NCI-H2227 treated with DMSO at 0.1 percent for 48 hours (cell line): ENCODE results near the gene HOXD8.

Source experiments
- DNase-seq: peaks from one replicate; lab custom pipeline; 2025; lab: John Stamatoyannopoulos, UW

HOXD8 gene

DNA sequence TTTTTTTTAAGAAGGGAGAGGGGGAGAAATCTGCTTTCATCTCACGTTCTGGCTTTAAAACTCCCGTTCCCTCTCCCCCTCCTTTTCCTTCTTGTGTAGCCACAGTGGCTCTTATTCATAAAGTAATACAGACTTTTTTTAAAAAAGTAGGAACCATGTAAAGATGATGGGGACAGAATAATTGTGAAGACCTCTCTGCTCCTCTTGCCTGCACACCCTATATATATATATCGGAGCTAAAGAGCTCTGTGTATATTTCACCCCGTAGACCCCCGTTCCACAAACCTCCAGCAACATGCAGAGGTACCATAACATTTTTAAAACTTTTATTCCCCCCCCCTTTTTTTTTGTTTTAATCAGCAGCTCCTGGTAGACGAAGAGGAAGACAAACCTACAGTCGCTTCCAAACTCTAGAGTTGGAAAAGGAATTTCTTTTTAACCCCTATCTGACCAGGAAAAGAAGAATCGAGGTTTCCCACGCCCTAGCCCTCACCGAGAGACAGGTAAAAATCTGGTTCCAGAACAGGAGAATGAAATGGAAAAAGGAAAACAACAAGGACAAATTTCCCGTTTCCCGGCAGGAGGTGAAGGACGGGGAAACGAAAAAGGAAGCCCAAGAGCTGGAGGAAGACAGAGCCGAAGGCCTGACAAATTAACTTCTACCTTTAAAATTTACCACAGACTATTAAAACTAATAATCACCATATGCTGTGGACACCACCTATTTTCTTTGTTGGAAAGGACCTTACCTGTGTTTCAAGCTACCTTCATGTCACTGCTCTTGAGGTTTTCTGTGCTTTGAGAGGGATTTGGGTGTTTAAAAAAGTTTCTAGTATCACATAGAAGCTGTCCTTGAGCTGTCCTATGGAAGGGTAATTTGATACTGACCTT, 1.7 kb downstream of the HOXD8 start:
- no peak for DNase-seq

DNA sequence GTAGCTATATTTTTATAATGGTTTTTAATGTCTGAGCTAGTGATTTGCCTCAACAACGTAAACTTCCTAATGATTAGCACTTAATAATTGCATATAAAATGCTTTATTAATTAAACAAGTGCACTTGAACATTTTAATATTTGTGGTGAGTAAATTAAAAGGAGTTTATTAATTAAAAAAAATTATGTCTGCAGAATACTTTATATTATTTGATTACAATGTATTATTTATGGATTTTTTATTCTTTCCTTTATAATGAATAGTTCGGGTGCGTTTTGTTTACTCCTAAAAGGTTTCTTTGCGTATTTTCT, 2.3 kb downstream of the HOXD8 start:
- no peak for DNase-seq

DNA sequence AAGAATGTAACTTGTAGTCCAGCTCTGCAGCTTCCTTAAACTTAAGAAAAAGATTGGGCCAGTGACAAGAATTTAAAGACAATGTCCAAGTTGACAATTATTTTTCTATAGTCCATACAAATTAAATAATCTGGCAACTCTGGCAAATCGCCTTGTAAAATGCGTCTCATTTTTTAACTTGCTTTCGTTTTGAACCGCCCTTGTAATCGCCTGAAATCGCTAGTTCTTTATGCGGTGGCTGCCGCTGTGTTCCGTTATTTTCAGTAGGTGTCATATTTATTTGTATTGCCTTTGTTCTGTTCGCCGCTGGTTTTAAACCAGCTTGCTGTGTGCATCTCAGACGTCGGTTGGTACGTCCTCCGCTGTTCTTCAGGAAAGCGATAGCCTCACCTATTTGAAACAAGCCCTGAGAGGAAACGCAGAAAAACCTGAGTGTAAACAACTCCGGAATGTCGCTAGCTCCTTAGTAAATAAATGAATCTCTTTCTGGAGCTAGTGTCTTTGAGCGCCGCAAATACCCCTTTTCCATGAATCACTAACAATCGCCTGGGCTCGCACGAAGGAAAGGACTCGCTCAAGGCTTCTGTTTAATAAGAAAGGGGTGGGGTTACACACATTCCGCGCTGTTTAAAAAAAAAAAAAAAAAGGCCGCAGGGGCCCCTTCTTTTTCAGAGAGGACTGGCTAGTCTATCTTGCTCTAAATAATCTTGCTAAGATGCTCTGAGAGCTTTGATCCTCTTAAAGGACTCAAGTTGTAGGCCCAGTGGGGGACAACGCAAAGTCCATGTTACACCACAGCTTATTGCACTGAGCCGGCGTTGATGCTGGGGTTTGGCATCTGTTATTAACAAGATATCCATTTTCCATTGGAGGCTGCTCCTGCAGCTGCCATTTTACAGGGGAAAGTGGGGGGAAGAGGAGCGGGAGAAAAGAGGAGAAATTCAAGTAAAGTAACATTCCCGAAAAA, 3.0 kb downstream of the HOXD8 start:
- DNase-seq, result no peak

DNA sequence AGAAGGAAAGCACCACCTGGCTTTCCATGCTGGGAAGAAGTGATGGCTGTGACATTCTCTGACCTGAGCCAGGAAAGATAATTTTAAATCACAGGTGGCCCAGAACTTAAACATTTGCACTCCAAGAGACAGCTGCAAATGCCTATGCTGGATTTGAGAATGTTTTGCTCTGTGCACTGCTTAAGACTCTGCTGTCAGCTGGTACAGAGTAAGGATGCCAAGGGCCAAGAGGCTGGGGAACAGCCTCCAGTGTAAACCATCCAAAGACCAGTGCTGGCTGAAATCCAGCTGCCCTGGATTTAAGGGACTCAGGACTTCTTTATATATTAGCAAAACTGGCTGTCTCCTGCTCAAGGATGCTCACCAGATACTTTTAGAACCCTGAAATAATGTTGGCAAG, 3.9 kb downstream of the HOXD8 start:
- no peak for DNase-seq

DNA sequence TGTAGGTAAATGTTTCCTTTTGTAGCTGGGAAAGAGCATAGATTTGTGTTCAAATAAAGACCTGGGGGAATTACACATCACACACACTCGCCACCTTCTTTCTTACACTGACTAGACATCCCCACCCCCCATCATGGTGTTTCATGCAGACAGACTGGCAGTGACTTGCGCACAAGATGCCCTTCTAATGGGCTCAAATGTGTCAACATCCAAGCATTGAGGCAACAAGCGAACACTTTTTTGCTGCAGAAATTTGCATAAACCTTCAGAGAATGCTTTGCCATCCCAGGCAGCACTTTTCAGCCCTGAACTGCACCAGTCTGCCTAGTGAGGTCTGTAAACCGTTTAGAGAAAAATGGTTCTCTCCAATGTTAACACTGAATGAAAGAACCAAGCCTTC, 4.5 kb downstream of the HOXD8 start:
- no peak for DNase-seq

DNA sequence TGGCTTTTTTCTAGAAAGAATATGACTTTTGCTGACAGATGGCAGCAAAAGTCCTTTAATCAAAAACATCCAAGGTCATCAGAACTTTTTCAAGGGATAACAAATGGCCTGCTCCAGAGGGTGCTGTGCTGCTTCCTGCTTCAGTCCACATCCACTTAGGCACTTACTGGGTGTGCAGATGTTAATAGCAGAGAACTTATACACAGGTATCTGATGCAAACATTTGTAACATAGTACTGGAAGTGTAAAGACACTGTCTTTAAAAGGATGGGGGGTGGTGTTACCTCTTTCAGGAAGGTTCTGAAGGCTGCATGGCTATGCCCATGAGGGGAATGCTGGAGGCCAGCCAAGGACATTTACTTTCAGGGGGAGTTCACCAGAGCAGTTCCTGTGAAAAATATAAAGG, 5.5 kb downstream of the HOXD8 start:
- no peak for DNase-seq

DNA sequence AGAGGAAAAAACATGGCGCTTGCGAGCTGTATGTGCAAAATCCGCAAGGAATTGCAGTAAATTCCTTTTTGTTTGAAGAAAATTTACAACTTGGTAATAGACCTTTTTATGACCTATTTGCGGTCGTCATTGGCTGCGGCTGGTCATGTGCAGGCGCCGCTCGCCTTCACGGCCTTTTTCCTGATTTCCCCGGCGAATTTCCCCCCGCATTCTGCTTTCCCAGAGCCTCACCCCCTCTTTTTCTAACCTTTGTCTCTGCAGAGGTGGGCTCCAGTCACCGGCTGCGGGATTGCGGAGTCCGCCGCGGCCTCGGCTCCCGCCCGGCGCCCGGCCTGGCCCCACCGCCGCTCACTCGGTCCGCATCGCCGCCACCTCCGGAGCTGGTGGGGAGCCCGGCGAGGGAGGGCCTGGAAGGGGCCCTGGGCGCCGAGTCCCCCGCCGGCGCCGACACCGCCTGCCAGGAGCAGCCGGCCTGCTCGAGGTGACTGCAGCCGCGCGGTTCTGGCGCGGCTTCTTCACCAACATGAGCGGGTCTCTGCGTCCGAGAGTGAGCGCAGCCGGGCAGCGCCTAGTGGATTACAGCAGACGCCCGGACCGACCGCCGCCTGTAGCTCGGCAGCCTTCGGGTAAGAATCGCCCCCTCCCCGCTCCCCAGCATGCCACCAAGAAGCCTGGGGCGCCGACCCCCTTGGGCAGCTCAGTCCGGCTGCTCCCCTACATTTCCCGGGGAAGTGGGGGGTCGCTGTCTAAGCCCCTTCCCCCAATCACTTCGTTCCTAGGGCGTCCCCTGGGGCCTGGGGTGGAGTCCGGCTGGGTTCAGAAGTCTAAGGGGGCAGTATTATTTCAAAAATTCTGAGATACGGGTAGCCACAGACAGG, 7.1 kb downstream of the HOXD8 start:
- DNase-seq, result no peak

DNA sequence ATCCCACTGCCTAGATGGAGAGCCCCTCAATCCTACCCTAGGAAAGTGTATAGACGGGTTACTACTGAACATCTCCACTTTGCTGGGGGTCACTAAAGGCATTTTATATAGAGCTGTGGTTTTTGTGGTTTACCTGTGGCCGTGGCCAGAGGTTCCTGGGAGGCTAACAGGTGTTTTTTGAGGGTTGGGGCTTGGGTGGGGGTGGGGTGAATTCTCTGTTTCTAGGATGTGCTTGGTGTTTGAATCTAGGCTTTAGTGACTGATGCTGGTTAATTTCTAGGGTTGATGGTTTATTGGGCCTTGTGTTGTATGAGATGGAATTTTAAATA, 7.7 kb downstream of the HOXD8 start:
- no peak for DNase-seq

DNA sequence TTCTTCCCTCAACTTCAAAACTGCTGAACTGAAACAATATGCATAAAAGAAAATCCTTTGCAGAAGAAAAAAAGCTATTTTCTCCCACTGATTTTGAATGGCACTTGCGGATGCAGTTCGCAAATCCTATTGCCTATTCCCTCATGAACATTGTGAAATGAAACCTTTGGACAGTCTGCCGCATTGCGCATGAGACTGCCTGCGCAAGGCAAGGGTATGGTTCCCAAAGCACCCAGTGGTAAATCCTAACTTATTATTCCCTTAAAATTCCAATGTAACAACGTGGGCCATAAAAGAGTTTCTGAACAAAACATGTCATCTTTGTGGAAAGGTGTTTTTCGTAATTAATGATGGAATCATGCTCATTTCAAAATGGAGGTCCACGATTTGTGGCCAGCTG, 8.4 kb downstream of the HOXD8 start:
- DNase-seq, result no peak

DNA sequence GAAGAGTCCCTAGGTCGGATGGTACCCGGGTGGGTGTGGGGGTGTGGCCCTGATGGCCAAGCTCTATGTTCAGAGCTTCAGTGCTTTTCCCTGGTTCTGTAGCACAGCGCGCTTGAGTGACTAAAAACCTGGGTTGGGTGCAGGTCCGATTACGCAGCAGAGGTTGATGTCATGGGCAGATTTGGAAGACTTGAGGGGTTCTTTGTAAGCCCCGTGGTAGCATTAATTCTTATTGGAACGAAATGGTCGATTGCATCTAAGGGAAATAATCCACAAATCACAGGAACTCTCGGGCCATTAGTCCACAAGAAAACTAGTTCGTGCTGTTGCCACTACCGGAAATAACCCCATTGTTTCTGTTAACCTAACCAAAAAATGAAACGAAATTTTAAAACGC, 9.0 kb downstream of the HOXD8 start:
- no peak for DNase-seq

DNA sequence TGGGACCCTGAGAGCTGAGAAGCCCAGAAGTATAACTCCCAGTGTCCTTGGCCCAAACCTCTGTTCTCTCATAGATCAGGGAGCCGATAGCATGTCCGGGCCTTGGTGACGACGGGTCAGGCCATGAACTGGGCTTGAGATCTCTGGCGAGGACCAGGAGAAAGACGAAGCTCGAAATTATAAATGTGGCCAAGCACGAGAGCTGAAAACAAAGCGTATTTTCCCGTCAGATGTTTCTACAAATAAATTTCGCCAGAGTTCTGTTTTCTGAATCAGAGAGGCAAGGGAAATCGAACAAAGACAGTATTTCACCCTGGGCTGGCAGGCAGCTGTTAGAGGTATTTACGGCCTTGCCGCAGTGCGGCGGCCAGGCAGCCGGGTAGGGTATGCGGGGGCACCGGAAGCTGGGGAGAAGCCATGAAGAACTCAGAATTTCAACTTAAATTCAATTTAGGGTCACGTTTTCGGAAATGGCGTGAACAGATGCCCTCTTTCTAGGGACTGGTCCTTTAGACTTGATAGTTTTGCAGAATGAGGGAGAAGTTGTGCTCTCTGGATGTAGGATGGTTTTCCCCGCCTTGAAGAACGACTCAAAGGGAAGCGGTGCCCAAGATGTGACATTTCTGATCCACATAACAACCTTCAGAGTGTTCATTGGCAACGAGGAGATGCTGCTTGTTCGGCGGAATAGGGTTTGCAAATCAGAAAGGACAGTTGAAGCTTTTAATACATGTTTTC, 9.6 kb downstream of the HOXD8 start:
- no peak for DNase-seq

DNA sequence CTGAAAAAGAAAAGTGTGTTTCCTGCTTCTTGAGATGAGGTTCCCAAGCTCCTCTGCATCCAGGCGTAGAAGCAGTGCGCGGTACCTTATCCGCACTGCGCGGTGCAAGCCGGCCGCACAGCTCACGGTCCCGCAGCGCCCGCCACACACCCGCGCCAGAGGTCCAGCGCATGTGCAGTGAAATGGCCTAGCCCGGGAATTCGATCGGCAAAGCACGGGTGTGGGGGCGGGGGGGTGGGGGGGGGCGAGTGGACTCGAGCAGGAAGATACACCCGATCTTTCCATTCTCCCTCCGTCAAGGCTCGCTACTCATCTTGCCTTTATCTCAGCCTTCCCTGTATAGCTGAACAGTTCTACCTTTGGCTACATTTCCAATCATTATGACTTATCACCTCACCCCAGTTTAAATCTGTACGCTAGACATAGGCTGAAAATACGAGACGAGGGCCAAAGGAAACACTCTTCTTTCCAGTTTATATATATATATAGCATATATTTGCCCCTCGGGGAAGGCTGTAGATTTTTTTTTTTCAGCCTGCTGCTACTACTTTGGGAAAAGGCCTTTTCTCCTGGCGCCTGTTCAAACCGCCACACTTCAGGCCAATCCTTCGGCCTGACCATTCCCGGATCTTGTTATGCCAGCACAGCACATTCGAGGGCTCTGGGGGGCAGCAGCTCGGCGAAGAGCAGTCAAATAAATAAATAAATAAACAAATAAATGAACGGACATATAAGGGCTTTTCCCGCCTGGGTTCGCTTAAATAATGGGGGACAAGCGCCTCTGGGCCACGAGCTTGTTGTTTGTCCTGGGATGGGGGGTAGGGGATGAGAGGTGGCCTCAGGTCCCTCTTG, 10.4 kb downstream of the HOXD8 start:
- DNase-seq, result no peak

DNA sequence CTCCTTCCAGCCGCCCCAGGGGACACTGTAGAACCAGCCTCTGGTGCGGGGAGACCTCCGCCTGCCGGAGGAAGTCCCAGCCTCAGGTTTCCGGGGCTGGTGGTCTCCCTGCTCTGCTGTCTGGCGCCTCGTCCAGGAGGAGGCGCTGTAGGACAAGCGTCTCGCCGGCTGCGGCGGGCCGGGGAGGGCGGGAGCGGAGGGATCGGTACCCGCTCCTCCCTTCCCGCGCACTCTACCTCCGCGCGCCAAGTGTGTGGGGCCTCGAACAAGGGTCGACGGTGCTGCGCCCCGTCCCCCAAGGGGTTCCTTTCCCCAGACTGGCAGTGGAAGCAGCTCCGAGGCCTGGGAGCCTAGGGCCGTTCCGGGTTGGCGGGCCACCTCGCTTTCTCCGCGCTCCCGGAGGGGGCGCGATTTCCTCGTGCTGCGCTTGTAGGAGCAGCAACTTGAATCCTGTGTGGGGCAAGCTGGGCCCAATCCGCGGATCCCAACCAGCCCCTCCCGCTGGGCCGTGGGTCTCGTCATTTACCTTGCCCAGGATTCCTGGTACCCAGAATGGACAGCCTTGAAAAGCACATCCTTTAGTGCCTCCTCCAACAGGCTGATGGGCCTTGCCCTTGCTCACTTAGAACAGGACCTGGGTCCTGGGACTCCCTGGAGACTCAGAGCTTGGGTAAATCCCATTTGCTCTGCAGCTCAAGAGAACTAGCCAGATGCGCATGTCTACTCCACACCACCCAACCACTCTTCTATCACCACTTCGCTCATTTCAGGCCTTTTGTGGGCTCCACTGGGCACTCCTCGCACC, 11.2 kb downstream of the HOXD8 start:
- no peak for DNase-seq

DNA sequence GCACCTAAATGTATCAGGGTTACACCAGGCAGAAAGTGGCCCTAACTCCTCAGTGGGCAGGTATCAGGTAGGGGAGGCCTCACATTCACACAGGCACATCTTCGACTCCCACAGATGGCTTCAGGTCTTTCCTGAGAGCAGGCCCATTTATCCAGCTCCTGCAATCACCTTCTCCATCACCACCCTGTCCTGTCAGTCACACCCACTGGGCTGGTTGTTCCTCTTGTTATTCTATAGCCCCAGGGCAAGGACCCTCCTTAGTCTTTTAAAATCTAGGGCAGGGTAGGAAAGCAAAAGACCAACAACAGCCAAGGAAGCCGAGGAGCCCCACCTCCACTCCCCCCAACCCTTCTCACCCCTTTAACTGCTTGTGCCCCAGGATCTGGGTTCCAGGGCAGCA, 12.8 kb downstream of the HOXD8 start:
- no peak for DNase-seq

DNA sequence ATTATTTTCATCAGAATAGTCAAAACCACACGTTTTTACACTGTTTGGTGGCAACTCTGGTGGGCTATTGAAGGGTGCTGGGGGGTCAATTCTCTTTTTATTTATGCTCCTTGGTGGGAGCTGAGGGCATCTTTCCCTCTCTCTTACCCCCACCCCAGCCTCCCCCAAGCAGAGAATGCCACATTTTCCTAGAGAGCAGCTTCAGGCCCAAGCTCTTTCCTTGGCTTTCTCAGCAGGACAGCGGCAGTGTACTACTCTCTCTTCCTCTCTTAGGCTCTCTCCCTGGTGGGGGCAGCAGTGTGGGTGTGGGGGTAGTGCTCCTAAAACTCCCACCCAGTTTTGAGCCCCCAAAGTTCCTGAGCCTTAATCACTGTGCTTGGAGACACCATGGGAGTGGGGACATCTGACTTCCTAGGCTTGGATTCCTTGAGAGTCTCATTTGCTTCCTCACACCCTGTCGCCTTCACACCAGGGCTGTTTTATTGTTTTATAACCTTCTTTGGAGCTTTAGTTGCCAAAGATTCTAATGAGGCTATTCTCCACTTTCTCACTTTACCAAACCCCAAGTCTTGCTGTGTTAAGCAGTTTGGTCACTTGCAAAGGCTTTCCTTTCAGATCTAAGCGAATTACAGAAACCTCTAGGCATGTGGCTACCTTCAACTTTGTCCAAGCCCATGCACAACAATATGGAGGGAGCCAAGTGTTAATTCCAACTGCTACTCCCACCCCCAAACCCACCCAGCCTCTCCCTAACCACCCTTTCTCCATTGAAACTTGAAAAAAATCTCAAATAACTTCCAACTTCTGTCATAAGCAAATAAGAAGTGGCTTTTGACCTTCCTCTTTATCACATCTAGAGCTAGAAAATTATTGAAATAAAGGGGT, 15.8 kb downstream of the HOXD8 start:
- DNase-seq, result no peak

DNA sequence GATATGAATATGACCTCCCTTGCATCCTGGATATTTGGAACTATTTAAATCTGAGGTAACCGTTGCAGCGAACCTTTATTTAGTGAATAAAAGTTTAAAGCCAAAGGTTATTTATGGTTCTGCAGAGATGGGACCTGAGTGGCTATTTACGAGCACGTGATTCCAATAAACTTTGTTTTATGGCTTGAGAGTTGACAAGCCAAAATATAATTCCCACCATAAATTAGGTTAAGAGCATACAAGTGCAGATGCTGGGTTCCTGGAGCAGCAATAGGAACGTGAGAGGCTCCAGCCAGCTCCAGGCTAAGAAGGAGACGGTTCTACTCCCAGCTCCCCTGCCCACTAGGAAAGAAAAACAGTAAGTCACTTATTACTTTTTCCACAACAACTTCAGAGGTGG, 16.6 kb downstream of the HOXD8 start:
- DNase-seq, result no peak

DNA sequence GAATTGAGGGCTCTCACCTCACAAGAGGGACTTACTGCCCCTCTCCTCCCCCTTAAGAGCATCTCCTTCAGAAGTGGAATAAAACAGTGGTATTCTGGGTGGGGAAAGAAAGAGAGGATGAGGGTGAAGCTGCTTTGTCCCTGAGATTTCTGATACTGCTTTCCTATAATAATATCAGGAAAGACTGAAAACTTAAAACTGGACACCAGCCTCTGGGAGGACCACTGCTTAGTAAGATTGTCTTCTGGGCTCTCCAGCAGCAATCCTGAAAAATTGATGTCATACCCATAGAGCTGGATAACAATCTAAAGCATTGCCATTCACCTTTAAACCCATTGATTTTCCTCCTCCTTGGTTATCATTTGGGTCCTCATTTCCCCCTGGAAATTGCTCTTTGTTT, 17.1 kb downstream of the HOXD8 start:
- no peak for DNase-seq

DNA sequence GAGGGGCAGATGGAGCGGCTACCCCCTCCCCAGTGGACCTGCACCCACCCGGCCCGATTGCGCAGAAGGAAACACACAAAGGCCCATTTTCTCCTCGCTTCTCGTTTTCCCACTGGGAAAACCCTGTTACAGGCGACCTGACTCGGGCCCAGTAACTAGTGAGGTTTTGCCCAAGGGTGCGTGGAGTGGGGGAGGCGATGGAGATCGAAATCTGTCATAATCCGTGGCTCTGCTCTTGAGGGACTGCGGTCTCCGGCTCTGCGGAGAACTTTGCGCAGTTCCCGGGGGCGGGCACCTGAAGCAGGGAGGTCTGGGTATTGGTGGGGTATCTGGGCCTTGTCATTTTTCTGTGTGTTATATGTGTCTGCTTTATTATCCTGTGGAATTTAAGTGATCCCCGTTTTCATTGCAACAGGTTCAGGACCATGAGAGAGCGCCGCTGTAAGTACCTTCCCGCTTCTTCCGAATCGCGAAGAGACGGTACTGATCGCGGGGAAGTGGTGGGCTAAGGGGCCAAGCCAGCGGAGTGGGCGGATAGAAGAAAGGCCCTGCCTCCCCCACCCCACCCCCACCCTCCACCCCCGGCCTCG, 17.8 kb downstream of the HOXD8 start:
- no peak for DNase-seq
